ENCODE results near the gene GTF3C4.

GRCh38 chr9:132646726-132647125 is 23.5 kb upstream of the GTF3C4 start:
- TF ChIP-seq CTCF (IDR thresholded peaks at IDR 0.05) (no peak), POLR2A (IDR thresholded peaks at IDR 0.05) (no peak)

Data from adrenal gland (tissue), 5 donors.